Prostate gland (tissue), 2 donors: Measurements from ENCODE around the gene MUC2. TPM values are rescaled to one million over a fixed set of nuclear protein-coding genes. Genes with fewer than 3 reads are reported as not detected.

Experiments used
- DNase-seq: peaks from one replicate; pipeline ENCODE4 v3.0.0-alpha.2; 2019; ENCODE audit warnings: low spot score
- H3K27ac ChIP-seq, 2 donors: fragments of 200-600 bp; sonication (generic); 2 replicates each; pipeline ENCODE4 v1.5.1; 2017 to 2019
- H3K27me3 ChIP-seq: fragments of 200-600 bp; sonication (generic); replicated peaks from 2 replicates; pipeline ENCODE4 v1.5.1; 2019; ENCODE audit not compliant: insufficient read depth
- H3K36me3 ChIP-seq, 2 donors: fragments of 200-600 bp; sonication (generic); 1 replicate in 1 of 2; 2 replicates in 1 of 2; pipeline versions ENCODE4 v1.5.1 to v1.8.1; 2017 to 2019
- H3K4me1 ChIP-seq: fragments of 200-600 bp; sonication (generic); replicated peaks from 2 replicates; pipeline ENCODE4 v1.5.1; 2019
- H3K4me3 ChIP-seq, 2 donors: fragments of 200-600 bp; sonication (generic); 2 replicates each; pipeline ENCODE4 v1.5.1; 2017 to 2019
- H3K9me3 ChIP-seq: fragments of 200-600 bp; sonication (generic); 2 replicates; pipeline ENCODE4 v1.5.1; 2017
- POLR2A ChIP-seq: fragments of 450-650 bp; IDR thresholded peaks from one replicate; pipeline ENCODE4 v1.6.1; 2016; ENCODE audit warnings: antibody characterized with exemption, mild to moderate bottlenecking
- POLR2AphosphoS5 ChIP-seq: sonication (generic); formaldehyde crosslinking; IDR thresholded peaks from one replicate; pipeline ENCODE4 v1.6.1; 2017; ENCODE audit warnings: antibody characterized with exemption
- WGBS: methylation state at CpG from one replicate; pipeline ENCODE4 v1.1.5; 2018; 5-methylcytosine and 5-hydroxymethylcytosine counted together
- intact Hi-C: fragments of 100-400 bp; cut with DNase I; formaldehyde crosslinking; loops from one replicate; pipeline ENCODE4 v1.14.2; 2022
- total RNA-seq, 2 donors: library from RNA; depleted of rRNA; stranded (reverse); fragments of >200 nt; gene quantifications; one replicate each; pipeline ENCODE4 v1.1.0, GENCODE V29; 2016
- TF ChIP-seq, protein P1 (sequence below), 4 experiments: fragments of 200-600 bp in 2 of 4; fragments of 450-650 bp in 2 of 4; sonication (generic) in 2 of 4; IDR thresholded peaks; 1 replicate in 3 of 4; 2 replicates in 1 of 4; pipeline ENCODE4 v1.5.1; 2016 to 2019; ENCODE audit warnings: antibody characterized with exemption in 4 of 4, mild to moderate bottlenecking in 2 of 4, moderate library complexity in 2 of 4

The MUC2 gene
- total RNA-seq, 2 donors from 2014 or later: 0.11 TPM; not detected in 1

- intact Hi-C loops: no loop called here
- H3K36me3 ChIP-seq: no peaks in the 10 kb centered on the region
- 76% methylated on average over 38 of the region's 38 CpGs for WGBS
- no peaks in the 10 kb centered on the region for H3K27me3 ChIP-seq
- no peak for DNase-seq
- TF ChIP-seq POLR2AphosphoS5: no peak
- TF ChIP-seq, protein P1, sequence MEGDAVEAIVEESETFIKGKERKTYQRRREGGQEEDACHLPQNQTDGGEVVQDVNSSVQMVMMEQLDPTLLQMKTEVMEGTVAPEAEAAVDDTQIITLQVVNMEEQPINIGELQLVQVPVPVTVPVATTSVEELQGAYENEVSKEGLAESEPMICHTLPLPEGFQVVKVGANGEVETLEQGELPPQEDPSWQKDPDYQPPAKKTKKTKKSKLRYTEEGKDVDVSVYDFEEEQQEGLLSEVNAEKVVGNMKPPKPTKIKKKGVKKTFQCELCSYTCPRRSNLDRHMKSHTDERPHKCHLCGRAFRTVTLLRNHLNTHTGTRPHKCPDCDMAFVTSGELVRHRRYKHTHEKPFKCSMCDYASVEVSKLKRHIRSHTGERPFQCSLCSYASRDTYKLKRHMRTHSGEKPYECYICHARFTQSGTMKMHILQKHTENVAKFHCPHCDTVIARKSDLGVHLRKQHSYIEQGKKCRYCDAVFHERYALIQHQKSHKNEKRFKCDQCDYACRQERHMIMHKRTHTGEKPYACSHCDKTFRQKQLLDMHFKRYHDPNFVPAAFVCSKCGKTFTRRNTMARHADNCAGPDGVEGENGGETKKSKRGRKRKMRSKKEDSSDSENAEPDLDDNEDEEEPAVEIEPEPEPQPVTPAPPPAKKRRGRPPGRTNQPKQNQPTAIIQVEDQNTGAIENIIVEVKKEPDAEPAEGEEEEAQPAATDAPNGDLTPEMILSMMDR (IDR thresholded peaks at IDR 0.05): no peak
- TF ChIP-seq POLR2A: no peak
- H3K4me1 ChIP-seq: no peaks in the 10 kb centered on the region
- H3K4me3 ChIP-seq: no peak overlapping the region
- no peak overlapping the region for H3K27ac ChIP-seq
- no peaks in the 10 kb centered on the region for H3K9me3 ChIP-seq
These were observed 41.5 kb upstream of the MUC2 start for GRCh38 chr11:1033016-1033798.

DNA sequence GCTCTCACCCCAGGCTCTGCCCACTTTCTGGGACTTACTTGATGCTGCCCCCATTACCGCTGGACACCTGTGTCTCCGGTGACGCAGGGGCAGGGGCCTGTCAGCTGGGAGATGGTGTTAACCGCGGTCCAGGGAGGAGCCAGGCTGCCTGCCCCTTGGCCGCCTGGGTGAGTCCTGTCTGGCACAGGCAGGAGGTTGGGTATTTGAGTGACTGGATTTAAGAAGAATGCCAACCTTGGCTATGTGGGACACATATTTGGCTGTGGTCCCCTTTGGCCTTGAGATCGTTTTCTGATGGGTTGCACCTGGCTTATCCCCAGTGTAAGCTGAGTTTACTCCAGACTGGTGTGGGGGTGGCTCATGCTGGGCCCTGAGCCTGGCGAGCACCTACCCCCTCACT lies 40.7 kb upstream of the MUC2 start:
- intact Hi-C loops: no loop called here
- Histone ChIP-seq H3K27ac (no peak overlapping the region), H3K36me3 (no peaks in the 10 kb centered on the region), H3K9me3 (no peaks in the 10 kb centered on the region), H3K4me3 (no peak overlapping the region), H3K27me3 (no peaks in the 10 kb centered on the region), H3K4me1 (no peaks in the 10 kb centered on the region)
- no peak for DNase-seq
- WGBS: 74% methylated on average over 8 of the region's 8 CpGs
- TF ChIP-seq, protein P1 (IDR thresholded peaks at IDR 0.05): no peak
- no peak for TF ChIP-seq POLR2AphosphoS5
- TF ChIP-seq POLR2A: no peak

DNA sequence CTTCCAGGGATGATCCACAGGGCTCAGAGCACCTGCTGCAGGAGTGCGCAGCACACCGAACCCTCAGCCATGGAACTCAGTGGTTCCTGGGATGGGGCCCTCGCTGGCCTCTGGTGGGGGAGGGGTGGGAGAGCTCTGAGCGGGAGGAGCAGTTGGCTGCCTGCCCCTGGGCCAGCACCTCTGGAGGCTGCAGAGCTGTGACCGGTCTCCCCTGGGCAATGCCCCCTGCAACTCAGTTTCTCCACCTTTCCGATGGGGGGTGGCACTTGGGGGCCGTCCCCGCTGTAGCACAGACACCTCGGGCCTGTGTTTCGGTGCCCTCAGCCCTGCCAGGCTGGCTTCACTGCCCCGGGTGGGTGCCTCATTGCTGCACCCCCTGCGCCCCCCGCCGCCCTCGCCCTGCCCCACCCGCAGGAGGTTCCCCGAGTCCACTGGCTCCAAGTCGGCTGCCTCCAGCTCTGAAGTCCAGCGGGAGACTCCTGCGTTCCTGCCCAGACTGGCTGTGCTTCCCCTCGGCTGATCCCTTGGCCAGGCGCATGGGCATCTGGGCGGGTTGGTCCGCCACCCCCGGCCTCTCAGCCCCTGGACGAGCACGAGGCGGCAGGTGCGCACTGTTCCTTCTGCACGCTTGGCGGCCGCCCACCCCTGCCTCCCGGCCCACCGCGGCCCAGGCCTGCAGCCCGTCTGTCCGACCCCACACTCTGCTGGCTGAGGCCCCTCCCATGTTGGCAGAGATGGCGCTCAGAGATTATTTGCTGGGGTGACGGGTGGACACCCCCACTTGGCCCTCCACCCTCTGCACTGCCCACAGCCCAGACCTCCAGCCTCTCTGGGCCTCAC lies 40.0 kb upstream of the MUC2 start:
- 69% methylated on average over 31 of the region's 39 CpGs for WGBS
- TF ChIP-seq POLR2AphosphoS5 (no peak), POLR2A (no peak)
- TF ChIP-seq, protein P1 (IDR thresholded peaks at IDR 0.05): no peak
- Histone ChIP-seq H3K27me3 (no peaks in the 10 kb centered on the region), H3K27ac (no peak overlapping the region), H3K4me1 (no peaks in the 10 kb centered on the region), H3K4me3 (no peak overlapping the region), H3K36me3 (no peaks in the 10 kb centered on the region), H3K9me3 (no peaks in the 10 kb centered on the region)
- intact Hi-C loops: no loop called here
- no peak for DNase-seq

DNA sequence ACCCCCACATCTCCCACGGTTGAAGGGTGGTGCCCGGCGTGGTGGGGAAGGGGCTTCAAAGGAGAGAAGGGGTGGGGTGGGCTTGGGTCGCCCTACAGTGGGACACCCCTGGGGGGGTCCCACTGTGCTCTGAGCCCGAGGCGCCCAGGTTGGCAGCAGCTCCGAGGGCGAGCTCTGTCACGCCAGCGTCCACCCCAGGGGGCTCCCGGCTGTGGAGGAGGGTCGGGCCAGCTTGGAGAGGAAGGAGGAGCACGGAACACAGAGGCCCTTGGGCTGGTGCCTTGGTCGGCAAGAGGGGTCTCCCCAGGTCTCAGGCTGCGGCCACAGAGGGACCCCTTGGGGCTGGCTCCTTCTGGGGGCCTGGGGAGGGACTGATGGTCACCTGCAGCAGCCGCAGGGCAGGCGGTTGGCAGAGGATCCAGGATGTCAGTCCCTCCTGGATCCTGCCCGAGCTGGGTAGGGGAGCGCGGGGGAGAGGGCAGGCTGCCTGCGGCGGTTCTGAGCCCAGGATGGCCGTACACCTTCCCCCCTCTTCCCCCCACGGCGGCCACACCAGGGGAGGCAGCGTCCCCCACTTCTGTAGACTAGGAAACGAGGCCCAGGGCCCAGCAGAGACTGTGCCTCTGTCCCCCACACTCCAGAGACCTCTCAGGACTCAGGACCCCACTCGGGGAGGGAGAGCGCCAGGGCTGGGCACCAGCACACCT lies 38.9 kb upstream of the MUC2 start:
- no peak for DNase-seq
- Histone ChIP-seq H3K27ac (no peak overlapping the region), H3K4me3 (no peak overlapping the region), H3K27me3 (no peaks in the 10 kb centered on the region), H3K9me3 (no peaks in the 10 kb centered on the region), H3K36me3 (no peaks in the 10 kb centered on the region), H3K4me1 (no peaks in the 10 kb centered on the region)
- 71% methylated on average over 29 of the region's 29 CpGs for WGBS
- intact Hi-C loops: no loop called here
- TF ChIP-seq, protein P1 (IDR thresholded peaks at IDR 0.05): no peak
- no peak for TF ChIP-seq POLR2AphosphoS5
